Astrocyte of the cerebellum (primary cell): ENCODE results near the gene EPB41L1.

Experiments used
- DNase-seq: peaks from one replicate; pipeline ENCODE4 v3.0.0-alpha.2; 2011; ENCODE audit warnings: low read depth
- H3K4me3 ChIP-seq: 2 replicates; pipeline ENCODE4 v1.5.1; 2011; ENCODE audit warnings: mild to moderate bottlenecking, low read depth, low read length, moderate library complexity
- CTCF ChIP-seq: IDR thresholded peaks from 2 replicates; pipeline ENCODE4 v1.5.1; 2012; ENCODE audit warnings: low read length, low read depth, moderate library complexity, mild to moderate bottlenecking; ENCODE audit errors: missing control alignments
- in situ Hi-C: cut with HindIII; loops from 2 replicates; pipeline ENCODE4 v1.10.0; 2017; ENCODE audit warnings: low sequenced_read_pairs

Gene EPB41L1

GRCh38 chr20:36110994-36111393 lies 43.5 kb upstream of the EPB41L1 start:
- no peak for DNase-seq
- no peak for TF ChIP-seq CTCF
- in situ Hi-C loops: loop anchor here (5.0 kb wide), 1 partner anchor 84 kb away; no protein-coding TSS in a partner anchor
- no peak overlapping the region for H3K4me3 ChIP-seq

GRCh38 chr20:36112112-36112511 lies 42.4 kb upstream of the EPB41L1 start:
- in situ Hi-C loops: loop anchor here (5.0 kb wide), 1 partner anchor 85 kb away; no protein-coding TSS in a partner anchor
- H3K4me3 ChIP-seq: no peak overlapping the region
- no peak for DNase-seq
- no peak for TF ChIP-seq CTCF

GRCh38 chr20:36113036-36113435 lies 41.5 kb upstream of the EPB41L1 start:
- TF ChIP-seq CTCF: no peak
- in situ Hi-C loops: loop anchor here (5.0 kb wide), 1 partner anchor 86 kb away; no protein-coding TSS in a partner anchor
- DNase-seq: no peak
- H3K4me3 ChIP-seq: no peak overlapping the region

- H3K4me3 ChIP-seq: no peak overlapping the region
- DNase-seq: no peak
- no peak for TF ChIP-seq CTCF
- in situ Hi-C loops: loop anchor here (5.0 kb wide), 1 partner anchor 86 kb away; no protein-coding TSS in a partner anchor
These were observed 40.8 kb upstream of the EPB41L1 start for GRCh38 chr20:36113566-36114250.

GRCh38 chr20:36114707-36115106 lies 39.8 kb upstream of the EPB41L1 start:
- no peak for DNase-seq
- in situ Hi-C loops: loop anchor here (5.0 kb wide), 1 partner anchor 87 kb away; no protein-coding TSS in a partner anchor
- H3K4me3 ChIP-seq: no peak overlapping the region
- TF ChIP-seq CTCF: no peak

GRCh38 chr20:36115925-36116324 lies 38.6 kb upstream of the EPB41L1 start:
- in situ Hi-C loops: no loop called here
- TF ChIP-seq CTCF: no peak

More at GRCh38 chr20:36115925-36116324, 38.6 kb upstream of the EPB41L1 start:
- H3K4me3 ChIP-seq: no peak overlapping the region
- DNase-seq: no peak
